NT2/D1 (cell line): Measurements from ENCODE around the gene IFT43.

Experiments used
- DNase-seq: peaks from one replicate; pipeline ENCODE4 v3.0.0-alpha.2; 2011; ENCODE audit warnings: low read depth, low spot score
- H3K27me3 ChIP-seq: 2 replicates; pipeline ENCODE4 v1.6.0; 2011; ENCODE audit warnings: mild to moderate bottlenecking; ENCODE audit not compliant: insufficient read length, insufficient read depth
- H3K36me3 ChIP-seq: 2 replicates; pipeline ENCODE4 v1.6.1; 2011; ENCODE audit warnings: mild to moderate bottlenecking, low read length, mixed read lengths; ENCODE audit not compliant: insufficient read depth, insufficient read length
- H3K4me1 ChIP-seq: 2 replicates; pipeline ENCODE4 v1.5.1; 2011; ENCODE audit not compliant: insufficient read depth, insufficient read length
- H3K4me3 ChIP-seq: 2 replicates; pipeline ENCODE4 v1.5.1; 2011; ENCODE audit warnings: low read depth; ENCODE audit not compliant: insufficient read length
- H3K9ac ChIP-seq: 2 replicates; pipeline ENCODE4 v1.6.0; 2011; ENCODE audit warnings: low read depth; ENCODE audit not compliant: insufficient read length
- H3K9me3 ChIP-seq: 2 replicates; pipeline ENCODE4 v1.5.1; 2011; ENCODE audit warnings: mild to moderate bottlenecking, low read length; ENCODE audit not compliant: insufficient read depth
- SUZ12 ChIP-seq: IDR thresholded peaks from 2 replicates; pipeline ENCODE4 v1.6.1; 2011; ENCODE audit not compliant: insufficient read length, insufficient read depth; ENCODE audit errors: extremely low read depth
- YY1 ChIP-seq: IDR thresholded peaks from 2 replicates; pipeline ENCODE4 v1.6.1; 2011; ENCODE audit not compliant: insufficient read length, insufficient read depth
- ZNF274 ChIP-seq: IDR thresholded peaks from 2 replicates; pipeline ENCODE4 v1.6.1; 2011; ENCODE audit warnings: mild to moderate bottlenecking, low read depth, low read length

IFT43 gene

GRCh38 chr14:76126076-76126475 lies 140.5 kb downstream of the IFT43 start:
- H3K27me3 ChIP-seq = no peaks in the 10 kb centered on the region
- H3K4me1 ChIP-seq = no peaks in the 10 kb centered on the region
- no peaks in the 10 kb centered on the region for H3K36me3 ChIP-seq
- TF ChIP-seq ZNF274 (no peak), SUZ12 (no peak), YY1 (no peak)
- no peaks in the 10 kb centered on the region; the same call in 1 of the 2 replicates for H3K9me3 ChIP-seq
- no peak for DNase-seq
- no peak overlapping the region for H3K4me3 ChIP-seq
- no peak overlapping the region for H3K9ac ChIP-seq

- TF ChIP-seq ZNF274 (no peak), SUZ12 (no peak), YY1 (no peak)
- H3K4me3 ChIP-seq = no peak overlapping the region
- H3K4me1 ChIP-seq = no peaks in the 10 kb centered on the region
- no peak overlapping the region for H3K9ac ChIP-seq
- peaks cover 10% of the 10 kb centered on the region for H3K27me3 ChIP-seq
- no peaks in the 10 kb centered on the region; the same call in 1 of the 2 replicates for H3K9me3 ChIP-seq
- DNase-seq = no peak
- no peaks in the 10 kb centered on the region for H3K36me3 ChIP-seq
Measured at GRCh38 chr14:76129851-76130576, 144.5 kb downstream of the IFT43 start.

GRCh38 chr14:76131071-76131965 lies 145.8 kb downstream of the IFT43 start:
- Histone ChIP-seq H3K4me3 (no peak overlapping the region), H3K9ac (no peak overlapping the region), H3K4me1 (peaks cover 3% of the 10 kb centered on the region), H3K9me3 (no peaks in the 10 kb centered on the region; the same call in 1 of the 2 replicates), H3K27me3 (peaks cover 21% of the 10 kb centered on the region), H3K36me3 (no peaks in the 10 kb centered on the region)
- DNase-seq = no peak
- TF ChIP-seq ZNF274 = no peak
- TF ChIP-seq YY1 = no peak
- no peak for TF ChIP-seq SUZ12

GRCh38 chr14:76133103-76133502 lies 147.5 kb downstream of the IFT43 start:
- TF ChIP-seq ZNF274 = no peak
- no peak for TF ChIP-seq YY1
- no peak for TF ChIP-seq SUZ12
- Histone ChIP-seq H3K9me3 (no peaks in the 10 kb centered on the region), H3K9ac (no peak overlapping the region), H3K36me3 (no peaks in the 10 kb centered on the region), H3K4me3 (no peak overlapping the region), H3K4me1 (peaks cover 6% of the 10 kb centered on the region), H3K27me3 (peaks cover 34% of the 10 kb centered on the region)
- no peak for DNase-seq
